Glutamatergic neuron (in vitro differentiated cells): ENCODE data around the gene OGFOD3. TPM values are rescaled to one million over a fixed set of nuclear protein-coding genes. Genes with fewer than 3 reads are reported as not detected.

Experiments used
- DNase-seq: peaks from one replicate; pipeline ENCODE4 v3.0.0; 2022
- H3K27ac Mint-ChIP-seq: one replicate; pipeline ENCODE4 v1.8.0; 2020; ENCODE audit warnings: mild to moderate bottlenecking, mixed read lengths, inconsistent platforms; ENCODE audit not compliant: unreplicated experiment
- H3K27me3 Mint-ChIP-seq: one replicate; pipeline ENCODE4 v1.8.0; 2020; ENCODE audit warnings: mild to moderate bottlenecking, moderate library complexity, mixed read lengths, inconsistent platforms; ENCODE audit not compliant: unreplicated experiment
- H3K36me3 Mint-ChIP-seq: one replicate; pipeline ENCODE4 v1.8.0; 2020; ENCODE audit warnings: mild to moderate bottlenecking, mixed read lengths, inconsistent platforms; ENCODE audit not compliant: unreplicated experiment
- H3K4me1 Mint-ChIP-seq: one replicate; pipeline ENCODE4 v1.8.0; 2020; ENCODE audit warnings: mild to moderate bottlenecking, low read depth, mixed read lengths, inconsistent platforms; ENCODE audit not compliant: unreplicated experiment
- H3K4me3 Mint-ChIP-seq: one replicate; pipeline ENCODE4 v1.8.0; 2020; ENCODE audit warnings: mild to moderate bottlenecking, mixed read lengths, inconsistent platforms; ENCODE audit not compliant: unreplicated experiment
- H3K9me3 Mint-ChIP-seq: one replicate; pipeline ENCODE4 v1.8.0; 2020; ENCODE audit warnings: mild to moderate bottlenecking, moderate library complexity, mixed read lengths, inconsistent platforms; ENCODE audit not compliant: unreplicated experiment
- total RNA-seq: library from RNA; stranded (reverse); fragmentation: NEBNext Ultra II Directional; extraction: Animal tissue kit (Norgen Biotek cat#: 25700); gene quantifications from one replicate; pipeline ENCODE4 v1.2.1, GENCODE V29; 2021; ENCODE audit not compliant: unreplicated experiment
- TF ChIP-seq, protein P1 (sequence below): fragments of 200-600 bp; sonication (generic); IDR thresholded peaks from one replicate; pipeline ENCODE4 v1.5.0; 2021; ENCODE audit not compliant: partially characterized antibody, unreplicated experiment

The OGFOD3 gene
- total RNA-seq, 1 donor from 2014 or later = 23.0 TPM

DNA sequence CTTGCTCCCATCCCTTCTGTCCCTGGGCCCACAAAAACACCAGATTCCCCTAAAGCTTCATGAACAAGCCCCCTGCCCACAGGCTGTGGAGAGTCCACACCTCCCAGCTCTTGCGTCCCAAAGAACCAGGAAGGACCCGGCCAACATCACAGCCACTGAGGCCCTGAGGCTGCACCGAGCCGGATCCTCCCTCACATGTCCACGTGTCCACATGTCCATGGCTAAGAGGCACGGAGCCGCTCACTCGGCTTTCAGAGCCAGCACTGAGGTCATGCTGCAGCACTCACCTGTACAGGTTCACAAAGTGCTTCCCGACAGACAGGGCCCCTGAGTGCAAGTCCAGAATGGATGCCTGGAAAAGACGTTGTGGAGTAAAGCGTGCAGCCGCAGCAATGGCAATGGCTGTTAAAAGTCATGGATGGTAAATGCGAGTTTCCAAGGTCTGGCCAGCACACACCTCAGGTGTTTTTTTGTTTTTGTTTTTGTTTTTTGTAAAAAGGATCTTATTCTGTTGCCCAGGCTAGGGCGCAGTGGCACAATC, 12.2 kb downstream of the OGFOD3 start:
- peaks cover 1% of the 10 kb centered on the region for H3K27me3 Mint-ChIP-seq
- H3K9me3 Mint-ChIP-seq = no peaks in the 10 kb centered on the region
- no peak overlapping the region for H3K27ac Mint-ChIP-seq
- TF ChIP-seq, protein P1, sequence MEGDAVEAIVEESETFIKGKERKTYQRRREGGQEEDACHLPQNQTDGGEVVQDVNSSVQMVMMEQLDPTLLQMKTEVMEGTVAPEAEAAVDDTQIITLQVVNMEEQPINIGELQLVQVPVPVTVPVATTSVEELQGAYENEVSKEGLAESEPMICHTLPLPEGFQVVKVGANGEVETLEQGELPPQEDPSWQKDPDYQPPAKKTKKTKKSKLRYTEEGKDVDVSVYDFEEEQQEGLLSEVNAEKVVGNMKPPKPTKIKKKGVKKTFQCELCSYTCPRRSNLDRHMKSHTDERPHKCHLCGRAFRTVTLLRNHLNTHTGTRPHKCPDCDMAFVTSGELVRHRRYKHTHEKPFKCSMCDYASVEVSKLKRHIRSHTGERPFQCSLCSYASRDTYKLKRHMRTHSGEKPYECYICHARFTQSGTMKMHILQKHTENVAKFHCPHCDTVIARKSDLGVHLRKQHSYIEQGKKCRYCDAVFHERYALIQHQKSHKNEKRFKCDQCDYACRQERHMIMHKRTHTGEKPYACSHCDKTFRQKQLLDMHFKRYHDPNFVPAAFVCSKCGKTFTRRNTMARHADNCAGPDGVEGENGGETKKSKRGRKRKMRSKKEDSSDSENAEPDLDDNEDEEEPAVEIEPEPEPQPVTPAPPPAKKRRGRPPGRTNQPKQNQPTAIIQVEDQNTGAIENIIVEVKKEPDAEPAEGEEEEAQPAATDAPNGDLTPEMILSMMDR = no peak
- no peaks in the 10 kb centered on the region for H3K36me3 Mint-ChIP-seq
- H3K4me3 Mint-ChIP-seq = no peak overlapping the region
- no peak for DNase-seq
- H3K4me1 Mint-ChIP-seq = peaks cover 8% of the 10 kb centered on the region

DNA sequence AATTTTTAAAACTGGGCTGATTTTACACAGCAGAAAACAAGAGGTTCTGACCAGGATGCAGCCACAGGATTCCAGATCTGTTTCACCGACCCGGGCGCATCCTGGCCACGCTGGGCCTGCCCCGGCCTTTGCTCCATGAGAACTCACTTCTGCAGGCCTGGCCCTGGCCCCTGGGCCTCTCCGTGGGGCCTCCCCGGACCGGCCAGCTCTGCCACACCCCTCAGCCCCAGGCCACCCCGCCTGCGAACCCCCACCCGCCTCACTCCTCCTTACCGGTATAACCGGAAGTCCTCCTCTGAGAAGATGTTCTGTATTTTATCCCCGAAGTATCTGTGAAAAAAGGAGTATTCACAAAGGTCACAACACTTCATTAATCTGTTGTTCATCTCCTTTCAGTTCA, 13.3 kb downstream of the OGFOD3 start:
- peaks cover 14% of the 10 kb centered on the region for H3K4me1 Mint-ChIP-seq
- H3K27ac Mint-ChIP-seq = no peak overlapping the region
- no peak overlapping the region for H3K4me3 Mint-ChIP-seq
- no peak for DNase-seq
- no peaks in the 10 kb centered on the region for H3K36me3 Mint-ChIP-seq
- peaks cover 1% of the 10 kb centered on the region for H3K27me3 Mint-ChIP-seq
- peaks cover 2% of the 10 kb centered on the region for H3K9me3 Mint-ChIP-seq
- TF ChIP-seq, protein P1 = no peak

DNA sequence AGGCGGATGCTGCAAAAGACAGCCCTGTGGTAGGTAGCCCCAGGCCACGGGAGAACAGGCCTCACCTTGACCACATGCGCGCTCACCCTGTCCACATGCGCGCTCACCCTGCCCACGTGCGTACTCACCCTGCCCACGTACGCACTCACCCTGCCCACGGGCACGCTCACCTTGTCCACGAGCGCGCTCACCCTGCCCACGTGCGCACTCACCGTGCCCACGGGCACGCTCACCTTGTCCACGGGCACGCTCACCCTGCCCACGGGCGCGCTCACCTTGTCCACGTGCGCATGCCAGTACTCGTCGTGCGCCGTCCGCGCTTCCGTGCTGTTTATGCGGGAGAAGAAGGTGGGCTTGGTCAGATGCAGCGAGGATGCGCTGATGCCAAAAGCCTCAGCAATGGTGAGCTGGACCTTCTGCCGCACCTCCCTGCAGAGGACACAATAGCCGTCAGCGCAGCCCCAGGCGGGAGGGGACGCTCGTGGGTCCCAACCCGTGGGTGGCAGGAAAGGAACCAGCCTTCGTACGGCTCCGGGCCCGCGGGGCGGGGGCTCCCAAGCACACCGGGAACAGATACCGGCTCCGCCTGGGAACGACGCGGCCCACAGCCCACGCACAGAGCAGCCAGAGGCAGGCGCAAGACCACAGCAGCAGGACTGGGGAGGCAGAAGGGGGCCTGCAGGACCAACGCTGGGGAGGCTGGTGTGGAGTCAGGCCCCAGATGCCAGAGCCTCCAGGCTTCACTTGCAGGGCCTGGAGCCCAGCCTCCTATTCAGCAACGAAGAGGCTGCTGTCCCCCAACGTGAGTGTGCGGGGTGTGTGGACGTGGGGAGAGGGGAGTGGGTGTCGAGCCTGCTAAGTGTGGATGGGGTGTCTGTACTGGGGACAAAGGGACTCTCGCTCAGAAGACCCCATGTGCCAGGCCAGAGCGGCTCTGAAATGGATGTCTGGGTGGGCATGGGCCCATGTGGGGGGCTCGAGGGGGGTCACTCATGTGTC, 14.4 kb downstream of the OGFOD3 start:
- no peak overlapping the region for H3K4me3 Mint-ChIP-seq
- H3K4me1 Mint-ChIP-seq = peaks cover 20% of the 10 kb centered on the region
- H3K36me3 Mint-ChIP-seq = no peaks in the 10 kb centered on the region
- peaks cover 6% of the 10 kb centered on the region for H3K9me3 Mint-ChIP-seq
- H3K27ac Mint-ChIP-seq = no peak overlapping the region
- TF ChIP-seq, protein P1 = no peak
- no peak for DNase-seq
- peaks cover 3% of the 10 kb centered on the region for H3K27me3 Mint-ChIP-seq

GRCh38 chr17:82402865-82403264, 15.5 kb downstream of the OGFOD3 start:
- Mint-ChIP-seq H3K4me3 (no peak overlapping the region), H3K27me3 (peaks cover 5% of the 10 kb centered on the region), H3K9me3 (peaks cover 6% of the 10 kb centered on the region), H3K4me1 (peaks cover 17% of the 10 kb centered on the region), H3K36me3 (no peaks in the 10 kb centered on the region), H3K27ac (no peak overlapping the region)
- TF ChIP-seq, protein P1 = no peak
- no peak for DNase-seq

GRCh38 chr17:82400830-82401229, 17.6 kb downstream of the OGFOD3 start:
- Mint-ChIP-seq H3K4me1 (peaks cover 18% of the 10 kb centered on the region), H3K36me3 (peaks cover 4% of the 10 kb centered on the region), H3K4me3 (no peak overlapping the region), H3K27ac (no peak overlapping the region), H3K27me3 (peaks cover 5% of the 10 kb centered on the region), H3K9me3 (peaks cover 8% of the 10 kb centered on the region)
- TF ChIP-seq, protein P1 = no peak
- no peak for DNase-seq
